HG02870 (cell line): ENCODE results near the gene CAMTA1.

Source experiments
- ATAC-seq: cut with Tn5 transposase; IDR thresholded peaks from one replicate; pipeline ENCODE4 v1.9.1; 2021; ENCODE audit warnings: mild to moderate bottlenecking, moderate library complexity; ENCODE audit not compliant: unreplicated experiment

CAMTA1 gene

DNA sequence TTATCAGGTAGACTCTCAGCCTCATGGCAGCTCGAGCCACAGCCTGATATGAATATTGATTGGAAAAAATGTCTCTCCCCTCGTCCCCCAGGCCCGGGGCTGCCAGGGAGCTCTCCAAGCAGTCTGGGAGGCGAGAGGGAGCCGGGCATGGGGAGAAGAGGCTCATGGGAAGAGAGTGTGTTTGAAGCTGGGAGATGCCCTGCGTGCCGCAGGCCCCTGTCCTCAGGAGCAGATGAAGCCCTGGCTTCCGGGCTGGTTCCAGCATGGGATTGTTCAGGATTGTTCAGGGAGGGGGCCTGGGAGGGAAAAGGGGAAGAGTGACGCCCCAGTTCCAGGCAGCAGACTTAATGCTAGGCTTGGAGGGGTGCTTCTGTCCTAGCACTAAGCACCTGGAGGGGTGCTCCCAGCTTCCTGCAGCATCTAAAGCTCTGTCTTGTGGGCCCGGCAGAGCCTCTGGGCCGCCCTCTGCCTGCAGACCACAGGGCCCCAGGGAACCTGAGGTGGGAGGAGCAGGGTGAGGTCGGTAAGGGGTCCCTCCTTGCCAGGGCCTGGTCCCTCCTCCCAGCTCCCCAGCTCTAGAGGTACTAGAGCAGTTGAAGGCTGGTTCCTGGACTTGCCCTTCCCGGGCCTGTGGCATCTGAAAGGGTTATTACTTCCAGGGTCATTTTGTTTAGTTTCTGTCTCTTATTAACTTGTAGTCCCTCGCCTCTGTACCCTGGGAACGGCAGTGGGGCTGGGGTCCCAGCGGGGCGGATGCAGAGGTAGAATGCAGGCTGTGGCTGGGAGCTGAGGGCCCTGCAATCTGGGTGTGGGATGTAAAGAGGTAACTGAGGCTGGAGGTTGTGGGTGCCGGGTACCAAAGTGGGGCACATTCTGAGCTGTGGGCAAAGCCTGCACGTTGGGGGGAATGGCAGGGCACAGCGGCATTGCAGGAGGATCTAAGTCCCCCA lies 651.1 kb downstream of the CAMTA1 start:
- no peak for ATAC-seq

DNA sequence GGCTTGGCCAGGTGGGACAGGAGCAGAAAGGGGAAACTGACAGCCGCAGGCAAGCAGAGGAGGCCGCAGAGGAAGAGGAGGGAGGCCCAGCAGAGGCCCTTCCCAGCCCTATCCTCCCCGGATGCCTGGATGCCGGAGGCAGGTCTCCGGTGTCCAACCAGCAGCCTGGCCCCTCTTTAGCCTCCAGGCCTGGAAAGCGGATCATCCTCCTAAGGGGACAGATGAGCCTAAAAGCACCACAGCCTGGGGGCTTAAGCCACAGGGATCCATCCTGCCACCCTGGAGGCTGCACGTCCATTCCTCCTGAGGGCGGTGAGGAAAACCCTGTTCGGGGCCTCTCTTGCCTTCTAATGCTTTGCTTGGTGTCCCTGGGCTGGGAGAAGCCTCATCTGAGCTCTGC lies 651.8 kb downstream of the CAMTA1 start:
- ATAC-seq = no peak

DNA sequence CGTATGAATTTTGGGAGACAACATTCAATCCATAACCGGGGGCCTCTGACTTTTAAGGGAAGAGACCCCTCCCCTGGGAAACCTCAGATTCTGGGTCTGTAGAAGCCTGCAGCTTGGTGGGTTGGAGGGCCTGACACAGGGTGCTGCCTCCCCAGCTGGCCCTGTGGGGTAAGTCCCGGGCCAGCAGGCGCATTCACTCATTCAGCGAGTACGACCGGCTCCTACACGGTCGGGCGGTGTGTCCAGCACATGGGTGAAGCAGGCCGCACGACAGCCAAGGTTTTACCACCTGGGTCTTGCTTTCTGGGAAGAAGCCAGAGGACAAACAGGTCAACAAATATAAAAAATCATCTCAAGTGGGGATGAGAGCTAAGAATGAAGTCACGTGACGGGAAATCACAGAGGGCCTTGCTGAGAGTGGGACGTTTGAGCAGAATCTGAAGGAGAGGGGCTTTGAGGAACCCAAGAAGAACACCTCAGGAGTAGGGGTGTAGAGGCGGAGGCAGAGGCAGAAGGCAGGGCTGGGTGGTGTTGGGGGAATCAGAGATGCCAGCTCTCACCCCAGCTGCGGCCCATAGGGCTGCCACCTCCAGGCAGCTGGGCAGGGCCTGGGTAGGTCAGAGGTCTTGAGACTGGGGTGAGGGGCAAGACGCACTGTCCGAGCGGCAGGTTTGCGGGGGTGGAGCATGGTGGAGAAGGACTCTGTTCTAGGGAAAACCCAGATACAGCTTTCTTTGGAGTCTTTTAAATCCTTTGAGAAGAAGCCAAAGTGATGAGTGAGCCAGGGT lies 652.5 kb downstream of the CAMTA1 start:
- no peak for ATAC-seq

DNA sequence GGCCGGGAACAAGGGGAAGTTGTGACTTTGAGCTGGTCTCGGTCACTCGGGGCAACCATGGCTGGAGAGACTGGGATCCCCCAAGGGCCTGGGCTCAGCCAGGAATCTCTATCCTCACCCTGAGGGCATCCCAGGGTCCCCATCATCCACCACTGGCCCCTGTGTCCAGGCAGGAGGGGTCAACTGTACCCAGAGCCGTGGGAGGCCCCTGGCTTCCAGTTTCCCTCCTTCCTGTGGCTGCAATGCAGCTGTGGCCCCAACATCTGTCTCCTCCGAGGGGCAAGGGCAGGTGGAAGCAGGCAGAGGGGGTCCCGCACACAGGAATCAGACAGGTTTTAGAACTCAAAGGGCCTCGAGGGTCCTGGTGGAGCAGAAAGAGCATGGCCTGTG lies 653.1 kb downstream of the CAMTA1 start:
- ATAC-seq = no peak

DNA sequence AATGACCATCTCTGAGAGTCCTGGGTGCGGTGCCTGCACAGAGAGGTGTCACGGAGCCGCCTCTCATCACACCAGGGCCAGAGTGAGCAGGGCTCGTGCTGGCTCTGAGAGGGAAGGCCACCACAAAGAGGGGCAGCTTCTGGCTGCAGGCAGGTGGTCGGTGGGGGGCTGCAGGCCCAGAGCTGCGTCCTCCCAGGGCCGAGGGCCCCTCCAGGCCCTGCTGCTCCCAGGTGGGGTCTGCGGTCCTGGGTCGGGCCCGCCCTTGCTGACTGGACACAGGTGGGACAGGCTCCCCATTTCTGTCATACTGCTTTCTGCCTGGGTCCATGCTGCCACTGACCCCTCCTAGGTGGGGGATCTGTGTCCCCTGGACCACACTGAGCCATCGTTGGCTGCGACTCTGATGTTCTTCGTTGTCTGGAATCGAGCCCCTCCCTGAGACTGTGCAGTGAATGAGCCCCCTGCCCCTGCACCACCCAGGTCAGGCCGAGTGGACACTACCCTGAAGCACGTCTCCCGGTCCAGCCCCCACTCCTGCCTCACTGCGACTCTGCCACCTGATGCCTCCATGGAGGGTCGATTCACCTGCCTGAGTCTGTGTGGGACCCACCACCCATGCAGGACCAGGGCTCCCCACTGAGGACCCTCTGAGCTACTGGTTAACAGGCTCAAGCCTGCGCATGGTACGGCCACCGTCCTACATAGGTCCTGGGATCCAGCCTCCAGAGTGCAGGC lies 653.8 kb downstream of the CAMTA1 start:
- ATAC-seq = no peak

DNA sequence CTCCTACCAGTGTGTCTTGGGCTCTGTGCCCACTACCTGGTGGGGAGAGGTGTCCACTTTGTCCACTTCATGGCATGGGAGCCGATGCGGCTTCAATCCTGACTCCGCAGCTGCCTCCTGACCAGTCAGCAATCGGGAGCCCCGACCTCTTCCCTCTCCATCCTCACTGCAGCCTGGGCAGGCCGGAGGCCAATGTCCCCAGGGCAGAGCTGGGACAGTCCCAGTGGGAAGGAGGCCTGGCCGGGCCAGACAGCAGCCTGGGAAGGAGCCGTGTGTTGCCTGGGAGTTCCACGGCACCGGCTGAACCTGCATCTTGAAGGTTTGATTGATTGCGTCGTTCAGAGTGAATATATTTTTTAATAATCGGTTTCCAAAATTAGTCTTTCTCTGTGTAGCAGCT lies 654.9 kb downstream of the CAMTA1 start:
- no peak for ATAC-seq

DNA sequence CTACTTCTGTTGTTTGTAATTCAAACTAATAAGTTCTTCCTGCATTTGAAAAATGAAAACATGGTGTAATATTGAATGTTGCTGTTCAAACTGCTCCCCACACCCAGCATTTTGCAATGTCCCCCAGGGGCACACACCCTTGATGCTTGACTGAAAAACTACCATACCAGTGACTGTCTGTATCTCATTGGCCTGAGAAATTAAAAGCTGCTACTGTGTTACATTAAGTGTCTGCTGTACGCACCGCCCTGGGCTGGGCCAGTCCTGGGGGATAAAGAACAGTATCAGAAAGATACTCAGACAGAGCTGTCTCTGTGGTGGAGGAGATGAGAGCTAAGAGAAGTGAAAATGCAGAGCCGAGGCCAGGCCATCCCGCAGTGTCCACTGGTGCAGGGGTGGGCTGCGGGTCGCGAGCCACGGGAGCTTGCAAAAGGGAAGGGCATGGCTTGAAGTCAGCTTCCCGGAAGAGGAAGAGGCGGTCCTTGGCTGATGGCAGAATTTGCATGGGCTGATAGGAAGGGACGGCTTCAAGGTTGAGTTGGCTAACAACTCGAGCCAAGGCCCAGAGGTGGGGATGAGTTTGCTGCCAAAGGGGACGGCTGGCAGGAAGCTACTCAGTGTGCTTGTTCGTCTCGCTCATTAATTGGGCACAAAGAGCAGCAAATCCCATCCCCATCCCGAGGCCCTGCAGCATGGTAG lies 656.0 kb downstream of the CAMTA1 start:
- ATAC-seq = no peak

DNA sequence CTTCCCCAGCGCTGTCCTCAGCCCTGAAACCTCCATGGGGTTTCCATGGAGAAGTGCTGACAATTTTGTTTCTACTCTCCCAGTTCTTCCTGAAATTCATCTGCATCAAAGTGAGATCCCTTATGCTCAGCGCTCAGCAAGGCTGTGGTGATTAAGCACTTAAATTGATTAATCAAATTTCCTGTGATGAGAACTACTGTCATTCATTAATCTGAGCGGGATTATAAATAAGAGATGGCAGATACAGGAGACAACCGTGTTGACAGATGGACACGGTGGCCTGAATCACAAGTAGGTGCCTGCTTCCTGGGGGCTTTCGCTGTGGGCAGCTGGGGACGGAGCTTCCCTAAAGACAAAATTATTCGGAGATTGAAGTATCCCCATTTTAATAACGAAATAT lies 656.8 kb downstream of the CAMTA1 start:
- ATAC-seq = no peak

DNA sequence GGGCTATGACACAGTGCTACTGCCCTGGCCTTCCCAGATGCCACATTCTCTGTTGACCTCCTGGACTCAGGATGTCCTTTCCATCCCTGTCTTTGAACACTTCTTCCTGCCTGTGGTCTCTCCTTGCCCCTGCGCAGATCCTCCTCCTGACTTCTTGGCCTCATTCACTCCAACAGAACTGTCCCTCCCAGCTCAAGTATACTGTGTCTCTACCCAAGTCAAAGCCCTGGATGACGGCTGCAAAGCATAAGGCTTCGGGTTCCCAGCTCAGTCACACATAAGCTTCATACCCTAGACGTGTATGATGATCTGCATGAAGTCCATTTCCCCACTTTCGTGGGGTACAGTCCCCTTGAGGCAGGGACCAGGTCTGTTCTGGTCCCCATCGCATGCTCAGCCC lies 657.7 kb downstream of the CAMTA1 start:
- ATAC-seq = no peak

DNA sequence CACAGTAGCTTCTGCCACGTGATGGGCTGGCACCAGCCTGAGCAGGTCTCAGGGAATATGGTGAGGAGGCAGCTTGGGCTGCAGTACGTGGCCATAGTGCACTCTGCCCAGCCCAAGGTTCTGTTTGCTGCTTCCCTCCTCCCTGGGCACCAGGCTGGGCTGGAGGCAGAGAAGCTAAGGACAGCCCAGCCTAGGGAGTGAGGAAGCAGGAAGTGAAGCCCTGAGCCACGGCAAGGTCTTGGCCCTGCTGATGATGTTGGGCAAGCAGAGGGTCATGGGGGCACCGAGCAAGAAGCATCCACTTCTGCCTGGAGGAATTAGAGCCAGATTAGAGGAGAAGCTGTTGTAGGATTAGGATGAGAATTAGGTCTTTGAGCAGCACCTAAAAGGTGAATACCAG lies 659.1 kb downstream of the CAMTA1 start:
- no peak for ATAC-seq

DNA sequence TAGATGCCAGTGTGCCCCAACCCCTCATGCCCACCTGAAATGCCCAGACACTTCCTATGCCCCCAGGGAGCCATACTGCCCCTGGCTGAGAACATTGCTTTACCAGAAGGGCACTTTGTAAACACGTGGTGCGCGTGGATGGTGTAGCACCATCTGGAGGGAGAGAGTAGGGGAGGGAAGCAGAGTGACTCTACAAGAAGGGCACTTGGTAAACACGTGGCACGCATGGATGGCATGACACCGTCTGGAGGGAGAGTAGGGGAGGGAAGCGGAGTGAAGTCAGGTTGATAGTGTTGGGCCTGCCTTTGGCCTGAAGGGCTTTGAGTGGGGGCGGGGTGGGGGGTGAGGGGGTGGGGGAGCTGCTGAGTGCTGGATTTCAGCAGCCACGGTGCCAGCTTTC lies 661.8 kb downstream of the CAMTA1 start:
- ATAC-seq = no peak

DNA sequence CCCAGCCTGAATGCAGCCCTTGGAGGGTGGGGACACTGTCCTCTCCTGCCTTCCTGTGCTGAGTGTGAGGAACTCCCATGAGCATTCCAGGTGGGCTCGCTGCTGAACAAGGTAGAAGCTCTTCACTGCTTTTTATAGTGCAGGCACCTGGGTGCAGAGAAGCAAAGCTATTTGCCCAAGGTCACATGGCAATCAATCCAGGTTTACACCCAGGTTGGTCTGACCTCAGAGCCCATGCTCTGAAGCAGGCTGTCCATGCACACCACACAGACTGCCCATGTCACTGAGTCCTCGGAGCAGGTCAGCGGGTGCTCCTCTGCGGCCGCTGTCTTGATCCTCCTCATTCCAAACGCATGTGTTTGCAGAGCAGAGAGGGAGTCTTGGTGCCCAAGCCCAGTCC lies 662.5 kb downstream of the CAMTA1 start:
- ATAC-seq = no peak

DNA sequence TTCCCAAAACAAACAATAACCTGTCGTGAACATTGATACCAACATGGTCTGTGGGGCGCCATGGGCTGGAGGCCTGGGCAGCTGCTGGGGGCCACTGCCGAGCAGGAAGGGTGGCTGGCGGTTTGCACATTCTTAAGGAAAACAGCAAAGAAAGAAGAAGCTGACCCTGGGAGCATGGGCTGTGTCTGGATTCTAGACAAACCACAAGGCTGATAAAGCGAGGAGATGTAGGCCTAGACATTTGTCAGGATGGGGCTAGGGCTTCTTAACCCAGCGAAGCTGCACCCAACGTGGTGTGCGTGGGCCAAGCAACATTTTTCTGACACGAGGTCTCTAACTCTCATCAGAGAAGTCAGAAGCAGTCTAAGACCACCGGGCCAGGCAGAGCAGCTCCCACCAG lies 663.7 kb downstream of the CAMTA1 start:
- no peak for ATAC-seq

DNA sequence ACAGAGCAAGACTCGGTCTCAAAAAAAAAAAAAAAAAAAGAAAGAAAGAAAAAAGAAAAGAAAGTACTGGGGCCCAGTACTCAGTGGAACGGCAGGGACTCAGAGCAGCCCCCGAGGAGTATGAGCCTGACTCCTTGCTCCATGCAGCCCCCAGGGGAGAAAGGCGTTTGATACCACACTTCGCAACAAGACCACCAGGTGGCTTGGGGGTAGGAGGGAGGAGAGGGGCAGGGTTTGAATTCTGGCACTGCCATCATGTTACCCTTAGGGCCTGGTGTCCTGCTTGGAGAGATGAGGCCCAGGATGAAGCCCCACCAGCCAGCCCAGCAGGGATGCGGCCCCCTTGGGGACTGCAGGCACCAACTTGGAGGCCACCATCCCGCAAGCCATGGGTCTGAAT lies 664.5 kb downstream of the CAMTA1 start:
- no peak for ATAC-seq

DNA sequence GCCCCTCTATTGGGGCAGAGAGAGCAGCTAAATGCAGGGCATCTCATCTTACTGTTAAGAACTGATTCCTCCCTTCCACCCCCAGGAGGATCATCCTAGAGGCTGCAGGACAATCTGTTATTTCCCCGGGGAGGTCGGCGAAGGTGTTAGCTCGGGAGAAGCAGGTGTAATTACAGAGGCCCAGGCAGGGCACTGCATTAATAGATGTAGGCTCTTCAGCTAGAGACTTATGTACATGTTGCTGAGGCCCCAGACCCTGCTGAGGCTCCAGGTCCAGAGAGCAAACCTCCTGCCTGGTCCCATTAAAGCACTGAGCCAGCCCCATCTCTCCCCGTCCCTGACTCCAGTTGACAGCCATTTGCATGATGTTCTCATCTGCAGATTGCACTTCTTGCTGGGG lies 665.6 kb downstream of the CAMTA1 start:
- no peak for ATAC-seq

DNA sequence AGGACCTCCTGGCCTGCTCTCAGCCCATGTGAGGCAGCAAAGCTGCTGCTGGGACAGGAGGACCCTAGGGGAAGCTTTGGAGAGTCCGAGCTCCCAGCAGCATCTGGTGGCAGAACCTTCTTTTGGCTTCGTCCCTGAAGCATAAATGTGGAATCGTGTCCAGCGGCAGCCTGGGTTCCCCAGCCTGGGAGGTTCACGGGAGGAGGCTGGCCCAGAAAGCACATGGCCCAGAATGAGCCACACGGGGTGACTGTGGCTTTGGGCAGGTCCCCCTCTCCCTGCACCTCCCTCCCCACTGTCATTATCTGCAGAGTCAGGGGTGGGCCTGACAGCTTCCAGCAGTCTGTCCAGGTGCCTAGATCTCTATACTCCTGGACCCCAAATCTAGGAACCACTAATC lies 667.8 kb downstream of the CAMTA1 start:
- ATAC-seq = no peak

DNA sequence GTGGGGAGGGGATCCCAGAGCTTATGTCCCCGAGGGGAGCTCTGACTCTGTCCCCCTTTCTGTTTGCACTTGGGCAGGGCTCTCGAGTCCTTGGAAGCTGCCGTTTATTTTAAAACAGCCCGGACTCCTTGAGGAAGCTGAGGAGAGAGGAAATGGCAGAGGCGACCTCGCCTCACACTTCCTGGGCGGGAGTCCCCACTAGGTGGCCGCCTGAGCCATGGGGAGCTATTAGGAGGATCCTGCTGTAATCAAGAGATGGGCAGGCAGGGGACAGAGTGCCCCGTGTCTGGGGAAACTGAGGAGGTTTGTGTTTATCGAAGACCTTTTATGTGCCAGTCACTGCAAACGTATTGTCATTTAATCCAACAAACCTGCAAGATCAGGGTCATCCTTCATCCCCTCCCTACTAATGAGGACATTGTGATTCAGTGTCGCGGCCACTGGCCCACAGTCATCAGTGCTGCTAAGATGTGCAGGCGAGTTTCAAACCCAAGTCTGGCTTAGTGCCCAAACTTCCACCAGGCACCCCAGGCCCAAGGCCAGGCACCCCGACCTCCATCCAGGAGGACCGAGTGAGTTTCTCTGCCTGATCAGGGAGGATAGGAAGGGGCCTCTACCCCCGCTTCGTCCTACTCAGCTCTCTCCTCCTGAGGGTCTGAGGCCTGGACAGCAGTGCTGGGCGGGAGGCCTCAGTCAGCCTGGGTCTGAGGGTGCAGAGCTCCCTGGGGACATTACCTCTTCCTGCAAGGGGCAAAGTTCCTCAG lies 669.0 kb downstream of the CAMTA1 start:
- ATAC-seq = no peak

DNA sequence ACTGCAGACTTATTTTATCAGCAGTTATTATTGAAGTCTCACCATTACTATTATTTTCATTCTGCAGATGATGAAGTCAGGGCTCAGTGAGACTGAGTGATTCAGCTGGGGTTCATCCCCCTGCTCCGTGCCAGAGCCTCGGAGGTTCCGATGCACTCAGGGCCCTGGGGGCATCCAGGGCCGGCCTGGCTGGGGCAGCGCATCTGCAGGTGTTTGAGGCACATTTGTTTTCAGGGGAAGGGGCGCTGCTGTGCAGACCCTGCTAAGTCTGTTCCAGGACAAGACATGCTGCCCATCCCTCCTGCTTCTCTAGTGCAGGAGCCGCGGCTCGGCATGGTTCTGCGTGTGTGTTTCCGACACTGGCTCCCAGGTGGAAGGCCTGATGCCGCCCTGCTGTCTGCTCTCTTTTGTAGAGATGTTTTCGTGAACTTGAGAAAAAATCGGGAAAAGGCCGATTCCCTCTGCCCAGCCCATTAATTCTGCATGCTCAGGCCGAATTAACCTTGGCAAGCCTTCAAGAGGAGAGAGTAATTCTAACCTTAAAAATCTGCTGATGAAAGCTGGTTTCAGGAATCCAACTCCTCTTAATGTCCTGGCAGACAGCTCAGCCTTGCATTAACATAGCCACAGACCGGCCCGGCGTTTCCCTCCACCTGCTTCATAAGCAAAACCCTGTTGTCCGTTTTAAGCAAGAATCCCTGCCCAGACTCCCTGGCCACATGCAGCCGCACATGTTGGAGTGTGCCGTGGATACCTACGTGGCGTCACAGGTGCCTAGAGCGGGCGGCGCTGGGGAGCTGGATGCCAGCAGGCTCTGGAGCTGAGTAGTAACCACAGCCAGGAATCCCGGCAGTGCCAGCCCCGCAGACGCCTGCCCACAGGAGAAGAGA lies 669.9 kb downstream of the CAMTA1 start:
- ATAC-seq = no peak
